Kidney (tissue), 14 donors: ENCODE measurements around the gene TEX264. TPM values are rescaled to one million over a fixed set of nuclear protein-coding genes. Genes with fewer than 3 reads are reported as not detected.

Experiments
- DNase-seq, 5 donors: peaks; one replicate each; pipeline ENCODE4 v3.0.0-alpha.2; 2013 to 2020
- FAIRE-seq: peaks from 2 replicates; lab custom pipeline; 2012; peaks lifted over from hg19 to GRCh38; lab: Jason Lieb, UNC
- H3K27ac ChIP-seq, 2 donors: one replicate each; pipeline ENCODE4 v1.7.0; 2013; ENCODE audit warnings: low read depth in 2 of 2, low read length in 2 of 2, inconsistent platforms in 1 of 2
- H3K27me3 ChIP-seq: one replicate; pipeline ENCODE4 v1.7.1; 2013; ENCODE audit warnings: low read length, inconsistent platforms; ENCODE audit not compliant: control insufficient read depth, insufficient read depth
- H3K36me3 ChIP-seq, 3 donors: one replicate each; pipeline versions ENCODE4 v1.7.0 to v1.7.1; 2013; ENCODE audit warnings: low read length in 3 of 3, control low read depth in 1 of 3, inconsistent platforms in 1 of 3; ENCODE audit not compliant: insufficient read depth in 3 of 3, control insufficient read depth in 2 of 3
- H3K4me1 ChIP-seq, 3 donors: one replicate each; pipeline versions ENCODE4 v1.7.0 to v1.7.1; 2013; ENCODE audit warnings: low read length in 3 of 3, inconsistent platforms in 1 of 3, low read depth in 1 of 3; ENCODE audit not compliant: control insufficient read depth in 2 of 3, insufficient read depth in 2 of 3
- H3K4me3 ChIP-seq, 3 donors: one replicate each; pipeline versions ENCODE4 v1.7.0 to v1.8.1; 2013; ENCODE audit warnings: low read length in 3 of 3, control low read depth in 1 of 3, inconsistent platforms in 1 of 3
- H3K9ac ChIP-seq, 3 donors: one replicate each; pipeline versions ENCODE4 v1.7.0 to v1.7.1; 2013; ENCODE audit warnings: low read length in 3 of 3, control low read depth in 1 of 3, inconsistent platforms in 1 of 3
- H3K9me3 ChIP-seq, 3 donors: one replicate each; pipeline versions ENCODE4 v1.7.0 to v1.7.1; 2013; ENCODE audit warnings: low read length in 3 of 3, control low read depth in 1 of 3, inconsistent platforms in 1 of 3; ENCODE audit not compliant: control insufficient read depth in 2 of 3, insufficient read depth in 1 of 3
- intact Hi-C: fragments of 100-400 bp; cut with DNase I; formaldehyde crosslinking; loops from one replicate; pipeline ENCODE4 v1.11.1; 2022
- polyA plus RNA-seq: library from polyadenylated mRNA; stranded (reverse); fragments of 350-450 nt; fragmentation: Illumina TruSeq; extraction: RNeasy Lipid Tissue Mini Kit (QIAGEN cat#74804); gene quantifications from one replicate; pipeline ENCODE4 v1.2.3, GENCODE V29; 2014; ENCODE audit warnings: low read depth, low replicate concordance; ENCODE audit not compliant: insufficient read depth
- total RNA-seq: library from RNA; stranded (reverse); fragmentation: NEBNext Ultra II Directional; extraction: Animal tissue kit (Norgen Biotek cat#: 25700); gene quantifications from one replicate; pipeline ENCODE4 v1.2.1, GENCODE V29; 2021
- TF ChIP-seq, protein P1 (sequence below): IDR thresholded peaks from 3 replicates; pipeline ENCODE4 v1.5.1; 2012; ENCODE audit warnings: mild to moderate bottlenecking, moderate library complexity, borderline replicate concordance; ENCODE audit not compliant: insufficient read depth; ENCODE audit errors: extremely low read depth
- donor health status: control.
- donor health status: control.
- donor health status: control.
- donor health status: control.
- donor health status: control.
- donor health status: DM: yes; HTN: yes; CAD: no.
- donor health status: Normal renal cell carcinoma (clear cell type).

Gene TEX264
- total and polyA plus RNA-seq, 2 donors from 2014 or later: 68.0 to 208 TPM

- intact Hi-C loops: no loop called here
- no peak overlapping the region for H3K9ac ChIP-seq
- FAIRE-seq: no peak
Measured at GRCh38 chr3:51696954-51697353, 25.9 kb downstream of the TEX264 start.

DNA sequence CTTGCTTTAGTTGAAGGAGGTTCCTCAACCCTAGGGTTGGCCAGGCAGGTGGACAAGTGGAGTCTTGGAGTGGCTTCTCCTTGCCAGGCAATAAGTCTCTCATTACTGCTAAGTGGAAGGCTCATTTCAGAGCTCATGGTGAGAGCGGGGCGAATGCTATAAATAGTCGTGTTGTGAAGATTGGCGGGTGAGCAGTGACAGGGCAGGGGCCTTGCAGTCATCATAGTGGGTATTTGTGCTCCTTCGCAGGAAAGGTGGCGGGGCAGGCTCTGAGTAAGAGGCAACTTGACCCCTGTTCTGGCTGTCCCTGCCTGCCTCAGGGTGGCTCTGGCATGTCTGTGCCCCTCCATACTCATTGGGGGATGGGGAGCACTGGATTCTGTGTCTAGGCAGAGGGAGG, 27.2 kb downstream of the TEX264 start:
- Histone ChIP-seq H3K36me3 (peaks cover 0 to 54% (median 29%) of the 10 kb centered on the region in 3 donors), H3K4me1 (peaks cover 0 to 4% (median 0%) of the 10 kb centered on the region in 3 donors), H3K9me3 (no peaks in the 10 kb centered on the region), H3K9ac (no peak overlapping the region), H3K4me3 (no peak overlapping the region), H3K27me3 (no peaks in the 10 kb centered on the region), H3K27ac (no peak overlapping the region)
- intact Hi-C loops: no loop called here
- no peak for FAIRE-seq
- no peak for DNase-seq
- TF ChIP-seq, protein P1, sequence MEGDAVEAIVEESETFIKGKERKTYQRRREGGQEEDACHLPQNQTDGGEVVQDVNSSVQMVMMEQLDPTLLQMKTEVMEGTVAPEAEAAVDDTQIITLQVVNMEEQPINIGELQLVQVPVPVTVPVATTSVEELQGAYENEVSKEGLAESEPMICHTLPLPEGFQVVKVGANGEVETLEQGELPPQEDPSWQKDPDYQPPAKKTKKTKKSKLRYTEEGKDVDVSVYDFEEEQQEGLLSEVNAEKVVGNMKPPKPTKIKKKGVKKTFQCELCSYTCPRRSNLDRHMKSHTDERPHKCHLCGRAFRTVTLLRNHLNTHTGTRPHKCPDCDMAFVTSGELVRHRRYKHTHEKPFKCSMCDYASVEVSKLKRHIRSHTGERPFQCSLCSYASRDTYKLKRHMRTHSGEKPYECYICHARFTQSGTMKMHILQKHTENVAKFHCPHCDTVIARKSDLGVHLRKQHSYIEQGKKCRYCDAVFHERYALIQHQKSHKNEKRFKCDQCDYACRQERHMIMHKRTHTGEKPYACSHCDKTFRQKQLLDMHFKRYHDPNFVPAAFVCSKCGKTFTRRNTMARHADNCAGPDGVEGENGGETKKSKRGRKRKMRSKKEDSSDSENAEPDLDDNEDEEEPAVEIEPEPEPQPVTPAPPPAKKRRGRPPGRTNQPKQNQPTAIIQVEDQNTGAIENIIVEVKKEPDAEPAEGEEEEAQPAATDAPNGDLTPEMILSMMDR: no peak

More at GRCh38 chr3:51696954-51697353, 25.9 kb downstream of the TEX264 start:
- H3K9me3 ChIP-seq: no peaks in the 10 kb centered on the region
- no peaks in the 10 kb centered on the region for H3K27me3 ChIP-seq
- H3K36me3 ChIP-seq: peaks cover 0 to 44% (median 28%) of the 10 kb centered on the region in 3 donors
- TF ChIP-seq, protein P1: no peak
- H3K27ac ChIP-seq: no peak overlapping the region
- peaks cover 0 to 4% (median 0%) of the 10 kb centered on the region in 3 donors for H3K4me1 ChIP-seq
- DNase-seq: no peak
- no peak overlapping the region for H3K4me3 ChIP-seq

DNA sequence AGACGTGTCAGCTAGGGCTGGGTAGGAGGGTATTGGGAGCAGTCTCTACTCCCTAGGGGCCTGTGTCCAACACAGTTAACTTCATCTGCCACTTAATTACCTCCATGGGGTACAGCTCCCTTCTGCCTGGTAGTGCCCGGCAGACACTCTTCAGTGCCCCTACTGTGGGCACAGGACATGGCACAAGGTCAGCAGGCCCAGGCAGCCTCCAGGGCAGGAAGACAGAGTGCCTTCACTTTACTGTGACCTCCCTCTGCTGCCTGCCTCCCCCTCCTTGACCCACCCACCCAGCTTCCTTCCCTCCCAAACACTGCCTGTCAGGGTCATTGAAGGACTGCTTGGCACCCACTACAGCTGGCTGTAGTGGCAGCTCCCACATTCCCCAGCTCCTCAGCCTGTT, 29.4 kb downstream of the TEX264 start:
- intact Hi-C loops: no loop called here
- Histone ChIP-seq H3K27me3 (no peaks in the 10 kb centered on the region), H3K4me3 (no peak overlapping the region), H3K36me3 (peaks cover 3 to 53% (median 29%) of the 10 kb centered on the region in 3 donors), H3K27ac (no peak overlapping the region), H3K9me3 (no peaks in the 10 kb centered on the region), H3K9ac (no peak overlapping the region), H3K4me1 (peaks cover 0 to 4% (median 0%) of the 10 kb centered on the region in 3 donors)
- DNase-seq (no peak), FAIRE-seq (no peak)
- TF ChIP-seq, protein P1: no peak

DNA sequence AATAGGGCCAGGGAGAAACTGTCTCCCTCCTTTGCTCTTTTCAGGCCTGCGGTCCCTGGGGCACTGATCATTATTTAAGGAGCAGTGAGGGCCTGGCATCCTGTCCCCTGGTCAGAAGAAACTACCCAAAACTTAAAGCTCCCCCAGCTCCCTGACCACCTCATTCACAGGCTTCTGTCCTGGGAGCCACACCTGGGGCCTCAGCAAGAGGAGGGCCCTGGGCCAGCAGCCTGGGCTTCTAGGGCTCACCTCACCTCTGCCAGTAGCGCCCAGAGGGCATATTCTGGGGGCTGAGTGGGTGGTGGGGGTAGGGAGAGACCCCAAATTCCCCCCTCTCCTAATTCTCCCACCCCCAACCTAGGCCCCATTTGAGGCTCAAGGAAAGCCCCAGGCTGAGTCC, 31.1 kb downstream of the TEX264 start:
- Histone ChIP-seq H3K27ac (no peak overlapping the region), H3K9me3 (no peaks in the 10 kb centered on the region), H3K4me1 (peaks cover 0 to 2% (median 0%) of the 10 kb centered on the region in 3 donors), H3K27me3 (no peaks in the 10 kb centered on the region), H3K36me3 (peaks cover 3 to 43% (median 26%) of the 10 kb centered on the region in 3 donors), H3K4me3 (no peak overlapping the region), H3K9ac (no peak overlapping the region)
- peak in 1 of 5 donors; percentile 37 for DNase-seq
- FAIRE-seq: no peak
- TF ChIP-seq, protein P1: no peak
- intact Hi-C loops: no loop called here
